Suppressor macrophage treated with lipopolysaccharide for 4 hours (primary cell): ENCODE data around the gene MRPS18A.
A peak's percentile ranks its signal among the peaks of the same experiment; 100 is the strongest.

Experiments
- DNase-seq: peaks from one replicate; pipeline ENCODE4 v3.0.0-alpha.2; 2020

MRPS18A gene

DNA sequence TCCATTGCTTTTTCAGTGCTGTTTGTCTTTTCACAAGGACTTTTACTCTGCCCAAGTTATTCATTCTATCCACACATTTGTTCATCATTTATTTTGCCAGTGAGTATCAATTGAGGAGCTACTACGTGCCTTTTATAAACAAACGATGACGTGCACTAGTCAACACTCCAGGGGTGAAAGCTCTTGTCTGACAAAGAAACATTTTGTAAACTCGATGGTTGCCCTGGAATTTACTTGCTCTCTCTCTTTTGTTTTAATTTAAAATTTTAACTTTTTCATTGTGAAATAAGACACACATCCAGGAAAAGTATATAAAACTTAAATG is 8.3 kb upstream of the MRPS18A start:
- no peak for DNase-seq

DNA sequence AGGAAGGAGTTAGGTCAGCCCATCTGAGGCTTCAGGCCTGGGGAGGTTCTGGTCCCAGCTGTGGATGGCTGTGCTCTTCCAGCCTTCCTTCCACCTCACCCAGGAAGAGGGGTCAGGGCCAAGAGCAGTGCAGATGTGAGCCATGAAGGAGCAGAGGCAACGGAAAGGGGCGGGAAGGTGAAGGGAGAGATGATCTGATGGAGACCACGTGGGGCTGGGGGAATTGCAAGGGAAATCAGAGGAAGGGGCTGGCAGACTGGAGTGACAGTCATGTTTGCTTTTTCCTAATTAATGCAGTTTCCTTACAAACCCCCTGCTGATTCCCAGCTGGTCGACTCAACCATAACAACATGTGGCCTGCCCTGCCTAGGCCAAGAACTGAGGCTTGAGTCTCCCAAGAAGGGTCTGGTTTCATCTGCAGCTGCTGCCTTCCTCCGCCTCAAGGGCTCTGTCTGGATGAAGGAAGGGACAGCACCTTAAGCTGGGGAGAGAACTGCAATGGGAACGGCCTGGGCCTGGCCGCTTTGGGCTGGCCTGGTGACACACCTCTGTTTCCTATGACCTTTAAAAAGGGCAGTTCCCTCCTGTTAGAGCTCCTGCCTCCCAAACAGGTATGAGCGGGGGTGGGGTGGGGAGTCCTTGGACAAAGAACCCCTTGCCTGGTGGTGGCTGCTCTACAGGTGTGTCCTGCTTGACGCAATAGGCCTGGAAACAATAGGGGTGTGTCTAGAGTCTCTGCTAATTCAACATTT is 7.8 kb upstream of the MRPS18A start:
- no peak for DNase-seq

DNA sequence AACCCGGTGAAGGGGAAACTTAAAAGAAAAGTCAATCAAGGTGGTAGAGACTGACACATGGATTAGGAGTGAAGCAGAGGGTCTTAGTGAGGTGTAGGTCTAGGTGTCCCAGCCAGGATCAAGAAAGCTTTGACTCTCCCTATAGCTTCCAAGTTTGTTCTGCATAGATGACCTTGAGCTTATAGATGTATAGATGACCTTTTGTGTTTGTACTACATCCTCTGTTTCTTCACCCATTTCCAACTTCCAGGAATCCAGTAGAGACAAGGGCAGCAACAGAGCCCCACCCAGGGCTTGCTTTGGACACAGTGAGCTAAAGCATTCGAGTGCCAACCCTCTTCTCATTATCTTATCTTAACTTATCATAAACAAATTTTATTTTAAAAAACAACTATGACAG is 1.8 kb upstream of the MRPS18A start:
- no peak for DNase-seq

DNA sequence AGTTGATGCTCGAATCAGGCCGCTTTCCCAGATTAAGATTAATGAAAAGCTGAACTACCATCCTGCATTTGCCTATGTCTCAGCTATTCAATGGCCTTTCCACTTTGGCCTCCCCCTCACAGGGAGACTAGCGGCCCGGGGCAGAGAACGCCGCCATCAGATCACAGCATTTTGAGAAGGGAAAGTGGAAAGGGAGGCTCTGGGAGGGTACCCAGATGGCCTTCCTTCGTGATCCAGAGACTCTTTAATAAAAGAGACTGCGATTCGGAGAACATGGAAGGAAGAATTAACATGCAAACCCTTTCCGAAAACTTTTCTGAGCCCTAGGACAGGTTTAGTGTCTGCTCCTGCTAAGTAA is 533 bp downstream of the MRPS18A start:
- DNase-seq = no peak

DNA sequence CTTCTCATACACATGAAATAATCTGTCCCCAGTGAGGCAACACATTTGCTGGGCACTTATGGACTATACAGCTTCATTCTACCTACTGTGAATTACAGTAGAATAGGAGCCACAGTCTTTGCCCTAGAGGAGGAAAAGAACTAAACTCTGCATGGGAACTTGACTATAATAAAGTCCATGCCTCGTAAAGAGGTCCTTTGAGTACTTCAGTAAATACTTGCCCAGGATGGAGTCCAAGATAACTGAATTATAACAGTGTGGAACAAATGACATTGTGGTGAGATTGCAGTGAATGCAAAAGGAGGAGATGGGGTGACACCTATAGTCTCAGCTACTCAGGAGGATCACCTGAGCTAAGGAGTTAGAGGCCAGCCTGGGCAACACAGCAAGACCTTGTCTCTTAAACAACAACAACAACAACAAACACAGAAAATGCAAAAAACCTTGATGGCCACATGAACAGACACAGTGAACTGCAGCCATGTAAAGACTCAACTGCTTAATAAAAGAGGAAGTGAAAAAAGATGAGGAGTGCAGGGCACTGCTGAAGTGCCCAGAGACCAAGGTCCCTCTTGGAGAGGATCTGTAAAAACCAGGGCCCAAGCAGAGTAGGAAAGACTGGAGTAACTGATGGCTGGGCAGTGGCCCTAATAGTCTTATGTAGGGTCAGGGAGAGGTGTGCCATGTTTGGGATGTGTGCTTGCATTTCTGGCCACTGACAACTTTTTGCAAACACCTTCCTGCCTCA is 3.7 kb downstream of the MRPS18A start:
- DNase-seq = peak; percentile 50

DNA sequence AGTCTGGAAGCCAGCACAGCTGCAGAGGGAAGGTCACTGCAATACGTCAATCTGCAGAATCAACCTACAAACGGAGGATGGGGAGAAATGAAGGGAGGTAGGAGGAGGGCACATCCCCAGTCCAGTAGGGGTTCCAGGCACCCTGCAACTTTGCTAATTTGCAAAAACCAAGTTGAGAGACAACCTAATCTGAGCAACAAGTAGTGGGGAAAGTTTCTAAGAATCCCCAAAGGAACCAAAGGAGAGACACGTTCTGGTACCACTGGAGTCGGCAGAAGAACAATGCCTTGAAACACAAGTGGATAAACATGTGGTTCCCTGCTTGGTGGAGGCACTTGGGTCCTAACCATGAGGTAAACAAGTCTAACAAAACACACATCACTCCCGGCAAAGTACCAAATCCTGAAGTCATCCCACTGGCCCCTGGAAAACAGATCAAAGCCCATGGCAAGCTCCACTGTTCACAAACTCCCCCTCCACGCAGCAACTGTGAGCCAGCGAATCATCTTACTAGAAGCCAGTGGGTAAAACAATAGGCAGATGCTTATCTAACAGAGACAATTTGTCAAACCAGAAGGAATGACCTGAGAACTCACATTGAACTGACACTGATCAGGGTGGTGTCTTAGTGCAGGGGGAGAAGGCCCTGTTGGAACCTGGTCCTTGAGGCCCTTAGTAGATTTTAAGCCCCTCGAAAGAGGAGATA is 4.7 kb downstream of the MRPS18A start:
- no peak for DNase-seq

DNA sequence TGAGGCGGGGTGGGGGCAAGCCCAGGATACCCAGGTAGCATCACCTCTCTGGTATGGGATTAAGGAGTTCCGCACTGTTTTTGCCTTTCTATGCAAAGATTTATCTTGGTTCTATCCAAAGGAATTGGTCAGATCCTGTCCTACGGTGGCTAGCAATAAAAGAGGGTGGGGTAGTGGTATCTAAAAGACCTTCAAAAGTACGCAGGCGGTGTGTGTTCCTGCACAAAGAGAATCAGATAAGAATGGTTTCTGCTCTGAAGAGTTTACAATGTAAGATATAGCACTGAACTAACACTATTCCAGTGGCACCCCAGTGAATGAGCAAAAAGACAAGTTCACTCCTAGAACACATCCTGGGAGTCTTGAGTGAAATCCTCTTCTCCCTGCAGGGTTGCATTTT is 6.3 kb downstream of the MRPS18A start:
- DNase-seq = no peak

DNA sequence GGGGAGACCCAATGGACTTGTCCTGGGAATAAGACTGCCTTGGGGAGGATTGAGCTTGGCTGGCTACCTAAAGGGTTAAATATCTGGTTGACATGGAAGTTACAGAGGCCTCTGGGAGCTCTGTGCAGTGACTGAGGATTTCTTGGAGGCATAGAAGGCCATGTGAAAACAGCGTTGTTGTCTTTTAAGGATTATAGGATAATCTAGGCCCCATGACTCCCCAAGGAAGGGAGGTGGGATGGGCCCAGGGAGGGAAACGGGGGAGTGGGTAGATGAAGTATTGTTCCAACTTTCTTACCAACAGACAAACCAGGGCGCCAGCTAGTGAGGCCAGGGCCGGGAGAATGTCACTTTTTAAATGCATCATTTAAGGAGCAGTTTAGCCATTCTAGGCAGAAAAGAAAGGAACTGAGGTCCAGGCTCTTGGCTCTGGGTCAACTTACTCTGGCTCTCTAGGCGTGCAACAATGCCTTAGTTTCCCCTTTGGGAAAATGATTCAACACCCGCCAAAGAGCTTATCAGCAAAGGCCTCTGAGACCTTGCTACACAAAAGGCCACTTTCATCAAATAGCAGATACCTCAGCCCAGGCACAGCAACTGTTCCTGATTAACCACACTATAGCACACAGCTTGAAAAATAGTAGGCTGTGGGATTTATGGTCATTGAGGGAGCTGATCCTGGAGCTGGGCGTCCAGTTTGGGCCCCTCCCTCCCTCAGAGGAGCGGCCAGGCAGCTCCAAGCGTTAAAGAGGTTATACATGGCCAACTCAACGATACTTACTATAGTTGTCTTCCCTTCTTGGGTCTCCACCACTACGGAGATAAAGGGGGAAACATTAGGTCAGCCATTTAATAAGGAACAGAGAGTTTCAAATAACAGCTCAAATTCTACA is 7.0 kb downstream of the MRPS18A start:
- no peak for DNase-seq

DNA sequence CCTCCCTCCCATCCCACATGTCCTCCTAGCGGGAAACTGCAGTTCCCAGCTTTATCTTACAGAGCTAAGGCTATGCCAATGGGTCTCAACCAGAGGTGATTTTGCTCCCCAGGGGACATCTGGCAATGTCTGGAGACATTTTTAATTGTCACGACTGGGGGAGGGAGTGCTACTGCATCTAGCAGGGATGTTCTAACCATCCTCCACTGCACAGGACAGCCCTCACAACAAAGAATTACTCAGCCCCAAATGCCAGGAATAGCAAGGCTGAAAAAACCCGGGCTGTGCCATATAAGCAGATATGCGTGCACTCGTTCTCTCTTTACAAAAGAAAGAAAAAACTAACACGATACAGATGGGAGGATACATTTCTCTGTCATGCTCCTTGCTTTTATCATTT is 8.5 kb downstream of the MRPS18A start:
- no peak for DNase-seq

DNA sequence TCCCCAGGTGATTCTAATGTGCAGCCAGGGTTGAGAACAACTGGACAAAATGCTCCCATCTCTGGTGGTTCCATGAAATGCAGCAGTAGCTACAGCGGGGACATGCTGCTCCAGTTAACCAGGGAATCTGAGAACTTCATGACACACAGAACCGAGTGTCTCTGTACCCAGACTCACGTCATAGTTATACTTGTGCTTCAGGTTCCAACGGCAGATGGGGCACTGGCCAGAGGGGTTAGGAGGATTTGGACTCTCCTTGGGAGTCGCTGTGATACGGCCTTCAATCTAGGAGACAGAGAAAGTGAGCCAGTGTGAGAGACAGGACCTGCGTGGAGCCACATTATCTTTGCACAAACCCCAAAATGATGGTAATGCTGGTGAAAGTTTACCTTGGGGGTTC is 9.2 kb downstream of the MRPS18A start:
- no peak for DNase-seq

DNA sequence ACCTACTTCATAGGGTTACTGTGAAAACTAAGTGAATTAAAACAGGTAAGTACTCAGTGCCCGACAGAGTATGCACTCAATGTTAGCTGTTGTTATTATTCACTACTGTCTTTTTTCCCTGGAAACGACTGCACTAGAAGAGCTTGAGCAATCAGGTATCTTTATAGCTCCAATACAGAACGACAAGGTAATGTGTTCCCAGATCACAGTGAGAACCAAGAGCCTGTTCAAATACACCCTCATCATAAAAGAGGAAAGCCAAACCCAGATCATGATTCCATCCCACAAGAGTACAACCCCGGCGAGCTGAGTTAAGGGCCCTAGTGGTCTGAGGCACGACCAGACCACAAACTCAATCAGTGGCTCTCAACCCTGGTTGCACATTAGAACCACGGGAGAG is 9.8 kb downstream of the MRPS18A start:
- no peak for DNase-seq

DNA sequence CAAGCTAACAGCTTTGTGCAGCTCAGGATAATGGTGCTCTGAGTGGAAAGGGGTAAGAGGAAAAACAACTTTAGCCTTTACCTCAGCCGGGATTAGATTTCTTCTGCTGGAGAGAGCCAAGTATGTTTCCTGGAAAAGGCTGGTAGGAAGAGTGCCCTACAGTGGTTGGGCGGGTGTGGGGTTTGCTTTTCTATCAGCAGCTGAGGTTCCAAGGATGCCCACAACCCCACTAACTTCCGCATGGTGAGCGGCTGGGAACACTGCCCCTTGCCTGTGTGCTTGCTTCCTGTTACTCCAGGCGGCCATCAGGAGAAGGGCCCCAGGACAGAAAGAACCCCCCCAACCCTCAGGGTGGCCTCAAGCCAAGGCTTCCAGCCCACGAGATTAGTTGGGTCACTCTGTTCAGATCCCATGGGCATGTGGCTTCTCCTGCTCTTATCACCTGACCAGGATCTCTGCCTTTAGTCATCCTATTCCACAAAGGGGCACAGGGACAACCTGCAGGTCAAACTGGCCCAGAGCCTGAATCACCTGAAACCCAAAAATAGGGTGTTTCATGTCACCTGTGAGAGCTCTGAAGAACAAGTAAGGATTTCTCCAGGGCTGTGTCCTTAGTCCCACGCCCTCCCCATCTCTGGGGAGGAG is 10.5 kb downstream of the MRPS18A start:
- no peak for DNase-seq

DNA sequence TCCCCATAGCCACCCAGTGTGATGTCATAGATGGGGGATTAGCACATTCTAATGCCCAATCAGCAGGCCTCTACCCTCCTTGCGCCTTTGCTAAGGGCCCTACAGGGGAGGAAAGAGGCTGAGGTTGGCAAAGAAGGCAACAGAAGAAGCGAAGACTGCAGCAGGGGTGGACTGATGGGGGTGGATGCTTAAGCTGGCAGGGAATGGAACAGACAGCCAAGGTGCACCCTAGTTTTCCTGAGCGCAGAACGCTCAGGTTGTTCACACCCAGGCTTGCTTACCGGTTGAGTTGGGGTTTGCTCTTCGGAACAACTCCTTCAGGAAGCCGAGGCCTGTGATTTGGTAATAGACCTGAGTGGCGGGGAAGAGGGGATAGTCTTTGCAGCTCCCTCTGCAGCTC is 12.7 kb downstream of the MRPS18A start:
- DNase-seq = no peak

DNA sequence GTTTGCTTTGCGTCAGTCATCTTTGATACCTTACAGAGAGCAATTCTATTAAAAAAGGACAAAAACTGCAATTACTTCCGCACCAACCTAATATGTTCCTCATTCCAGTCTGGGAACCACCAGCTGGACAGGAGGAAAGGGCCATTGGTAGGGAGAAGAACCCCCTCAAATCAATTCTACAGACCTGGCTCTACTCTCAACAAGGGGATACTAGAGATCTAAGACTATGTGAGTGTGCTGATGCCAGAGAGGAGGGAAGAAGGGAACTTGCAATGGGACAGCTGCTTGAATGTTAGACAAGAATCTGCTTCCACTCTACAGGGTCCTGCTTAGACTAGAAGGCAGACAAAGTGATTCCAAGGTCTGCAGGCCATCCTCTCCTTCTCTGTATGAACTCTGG is 13.3 kb downstream of the MRPS18A start:
- no peak for DNase-seq

DNA sequence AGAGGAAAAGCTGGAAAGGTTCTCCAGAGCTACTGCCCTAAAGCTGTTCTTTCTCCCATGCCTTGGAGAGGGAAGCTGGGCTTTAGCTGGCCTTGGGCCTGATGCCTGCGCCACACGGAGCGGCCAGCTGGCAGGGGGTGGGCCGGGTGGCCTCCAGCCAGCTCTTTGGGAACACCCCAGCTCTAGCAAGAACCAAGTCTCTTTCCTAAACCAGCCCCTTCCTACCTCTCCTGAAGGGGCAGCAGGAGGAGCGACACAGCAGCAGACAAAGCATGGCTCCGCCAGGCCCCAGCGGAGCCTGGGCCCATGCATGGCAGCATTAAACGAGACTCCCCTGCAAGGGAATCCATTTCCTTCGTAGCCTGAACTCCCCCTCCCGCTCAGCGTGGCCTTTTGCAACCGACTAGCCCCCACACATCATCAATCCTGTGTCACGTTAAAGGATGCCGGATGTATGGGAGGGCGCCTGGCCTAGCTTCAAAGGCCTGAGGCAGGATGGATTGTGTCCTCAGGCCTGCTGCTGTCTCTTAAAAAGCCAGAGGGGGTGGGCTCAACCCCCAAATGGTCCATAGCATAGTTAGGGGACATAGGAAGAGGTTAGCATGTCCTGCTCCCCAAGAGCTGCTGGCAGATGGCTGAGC is 14.0 kb downstream of the MRPS18A start:
- DNase-seq = no peak

DNA sequence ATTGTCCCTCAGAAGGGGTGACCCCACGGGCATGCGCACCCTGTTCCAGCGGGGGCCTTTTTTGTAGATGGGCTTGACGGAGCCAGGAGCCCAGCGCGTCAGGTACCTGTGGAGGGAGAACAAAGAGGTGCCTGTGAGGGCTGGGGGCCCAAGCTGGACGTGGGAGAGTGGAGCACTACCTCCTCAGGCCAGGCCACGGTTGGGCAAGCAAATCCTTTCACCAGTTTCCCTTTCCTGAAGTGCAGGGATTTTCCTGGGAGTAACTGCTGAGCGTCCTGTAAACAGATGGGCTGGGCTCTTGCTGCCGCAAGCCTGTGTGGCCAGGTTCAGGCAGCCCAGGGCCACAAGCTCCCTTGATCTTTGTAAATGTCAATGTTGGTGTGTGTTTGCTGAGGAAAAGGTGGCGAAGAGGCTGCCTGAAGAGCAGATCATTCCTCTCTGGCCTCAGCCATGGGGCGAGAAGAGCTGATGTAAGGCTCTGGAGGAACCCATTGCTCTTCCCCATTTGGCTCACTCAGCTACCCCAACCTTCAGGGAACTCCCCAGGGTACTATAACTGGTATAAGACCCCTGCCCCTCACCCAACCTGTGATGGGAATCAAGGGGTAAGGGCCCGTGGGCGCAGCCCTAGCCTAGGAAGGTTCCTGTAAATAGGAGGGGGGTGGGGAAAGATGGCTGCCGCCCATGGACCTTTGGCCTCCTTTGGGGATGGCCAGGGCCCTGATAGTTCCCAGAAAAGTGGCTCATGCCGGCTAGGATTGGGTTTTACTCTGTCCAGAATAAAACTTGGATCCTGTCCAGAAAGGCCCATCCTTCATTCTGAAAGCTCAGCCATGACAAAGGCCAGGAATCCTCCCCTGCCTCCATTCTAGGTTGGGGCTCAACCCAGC is 15.5 kb downstream of the MRPS18A start:
- DNase-seq = no peak

DNA sequence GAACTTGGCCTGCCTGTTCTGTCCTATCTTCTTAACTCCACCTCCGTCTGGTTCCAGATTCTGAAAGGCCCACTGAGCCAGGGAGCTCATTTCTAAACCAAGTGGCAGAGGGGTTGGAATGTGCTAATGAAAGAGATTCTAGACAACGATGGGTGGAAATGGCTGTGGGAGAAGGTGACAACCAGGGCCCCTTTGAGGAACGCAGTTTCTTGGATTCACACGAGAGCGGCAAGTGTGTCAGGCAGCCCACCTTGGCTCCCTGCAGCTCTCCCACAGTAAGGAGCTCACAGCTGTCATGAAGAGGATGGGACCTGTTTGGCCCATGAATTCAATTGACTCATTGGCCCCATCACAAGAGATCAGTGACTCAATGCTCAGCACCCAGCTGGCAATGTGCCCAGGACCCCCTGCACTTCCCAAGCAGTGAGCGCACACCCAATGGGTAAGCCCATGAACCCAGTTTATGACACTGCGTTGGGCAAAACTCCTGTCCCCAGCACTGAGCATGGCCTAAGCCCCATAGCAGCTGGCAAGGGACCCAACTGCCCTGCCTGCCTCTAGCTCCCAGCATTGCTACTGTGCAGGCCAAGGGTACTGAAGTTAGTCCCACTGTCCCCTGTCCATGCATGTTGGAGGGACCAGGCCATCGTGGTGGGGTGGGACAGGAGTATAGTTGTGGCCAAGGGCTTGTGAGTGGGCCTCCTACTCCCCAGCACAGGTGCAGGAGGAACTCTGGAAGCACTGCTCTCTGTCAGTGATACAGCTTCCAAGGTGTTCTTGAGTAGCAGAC is 16.4 kb downstream of the MRPS18A start:
- DNase-seq = no peak

DNA sequence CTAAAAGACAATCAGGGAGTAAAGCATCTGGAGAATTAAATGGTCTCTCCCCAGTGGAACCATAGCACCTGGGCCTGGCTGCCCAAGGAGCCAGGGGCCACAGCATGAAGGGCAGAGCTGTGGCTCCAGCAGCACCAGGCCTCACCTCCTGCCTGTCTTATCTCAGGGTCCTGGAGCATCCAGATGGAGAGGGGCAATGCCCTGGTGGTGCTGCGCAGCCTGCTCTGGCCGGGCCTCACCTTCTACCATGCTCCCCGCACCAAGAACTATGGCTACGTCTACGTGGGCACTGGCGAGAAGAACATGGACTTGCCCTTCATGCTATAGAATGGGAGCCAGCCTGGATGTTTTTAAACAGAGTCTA is 17.0 kb downstream of the MRPS18A start:
- DNase-seq = no peak

DNA sequence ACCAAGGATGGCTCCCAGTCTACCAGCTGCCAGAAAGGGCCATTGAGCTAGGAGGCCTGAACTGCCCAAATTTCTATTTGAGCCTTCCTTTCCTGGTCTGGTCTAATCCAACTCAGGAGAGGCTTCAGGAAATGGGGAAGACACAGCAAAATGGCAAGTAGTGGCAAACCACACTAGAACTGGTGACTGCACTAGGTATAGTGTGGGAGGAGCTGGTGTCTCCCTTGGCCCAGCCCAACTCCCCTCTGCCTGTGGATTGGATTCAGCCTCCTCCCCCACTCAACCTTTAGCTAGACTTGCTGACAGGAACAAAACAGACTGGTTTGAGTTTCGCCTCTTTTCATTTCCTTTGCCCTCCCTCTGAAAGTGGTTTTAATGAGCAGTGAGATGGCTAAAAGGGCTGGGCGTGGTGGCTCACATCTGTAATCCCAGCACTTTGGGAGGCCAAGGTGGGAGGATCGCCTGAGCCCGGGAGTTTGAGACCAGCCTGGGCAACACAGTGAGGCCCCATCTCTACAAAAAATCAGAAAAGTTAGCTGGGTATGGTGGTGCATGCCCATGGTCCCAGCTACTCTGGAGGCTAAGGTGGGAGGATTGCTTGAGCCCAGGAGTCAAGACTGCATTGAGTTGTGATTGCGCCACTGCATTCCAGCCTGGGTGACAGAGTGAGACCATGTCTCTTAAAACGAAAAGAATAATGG is 17.5 kb downstream of the MRPS18A start:
- DNase-seq = peak; percentile 26
